Breast epithelium (tissue), 4 donors: ENCODE measurements around the gene PEX10. TPM values are rescaled to one million over a fixed set of nuclear protein-coding genes. Genes with fewer than 3 reads are reported as not detected.

Experiments
- DNase-seq, 2 donors: peaks; one replicate each; pipeline ENCODE4 v3.0.0-alpha.2; 2019; ENCODE audit warnings: low spot score in 2 of 2
- H3K27ac ChIP-seq, 2 donors: fragments of 200-600 bp; sonication (generic) in 1 of 2; one replicate each; pipeline ENCODE4 v1.5.1; 2016 to 2019; ENCODE audit warnings: mild to moderate bottlenecking in 1 of 2
- H3K27me3 ChIP-seq, 2 donors: fragments of 200-600 bp; sonication (generic) in 1 of 2; one replicate each; pipeline versions ENCODE4 v1.5.1 to v1.6.0; 2017 to 2019; ENCODE audit warnings: control low read depth in 1 of 2, mild to moderate bottlenecking in 1 of 2
- H3K36me3 ChIP-seq: fragments of 200-600 bp; one replicate; pipeline ENCODE4 v1.5.1; 2019
- H3K4me1 ChIP-seq, 2 donors: fragments of 200-600 bp; sonication (generic); one replicate each; pipeline ENCODE4 v1.5.1; 2016 to 2019; ENCODE audit warnings: control low read depth in 1 of 2
- H3K4me3 ChIP-seq, 3 donors: fragments of 200-600 bp; sonication (generic); 1 replicate in 2 of 3; 2 replicates in 1 of 3; pipeline ENCODE4 v1.5.1; 2016 to 2019; ENCODE audit warnings: mild to moderate bottlenecking in 3 of 3, moderate library complexity in 2 of 3
- H3K9me3 ChIP-seq, 2 donors: fragments of 200-600 bp; sonication (generic) in 1 of 2; one replicate each; pipeline ENCODE4 v1.5.1; 2016 to 2019; ENCODE audit warnings: control low read depth in 1 of 2
- POLR2A ChIP-seq: fragments of 450-650 bp; IDR thresholded peaks from one replicate; pipeline ENCODE4 v1.6.1; 2016; ENCODE audit warnings: antibody characterized with exemption, mild to moderate bottlenecking, moderate library complexity
- POLR2AphosphoS5 ChIP-seq, 3 donors: sonication (generic); formaldehyde crosslinking; IDR thresholded peaks; one replicate each; pipeline ENCODE4 v1.6.1; 2017; ENCODE audit warnings: antibody characterized with exemption in 3 of 3
- intact Hi-C: fragments of 100-400 bp; cut with DNase I; formaldehyde crosslinking; loops from one replicate; pipeline ENCODE4 v1.15.1; 2023; ENCODE audit warnings: low total_unique reads
- total RNA-seq, 3 donors: library from RNA; depleted of rRNA; stranded (reverse); fragments of >200 nt; gene quantifications; one replicate each; pipeline ENCODE4 v1.1.0, GENCODE V29; 2016
- TF ChIP-seq, protein P1 (sequence below), 3 donors: fragments of 450-650 bp; IDR thresholded peaks; one replicate each; pipeline ENCODE4 v1.5.1; 2016 to 2017; ENCODE audit warnings: antibody characterized with exemption in 3 of 3, mild to moderate bottlenecking in 3 of 3, moderate library complexity in 3 of 3

Gene PEX10
- total RNA-seq, 3 donors from 2014 or later, result 23.3 to 37.4 (median 24.1) TPM

DNA sequence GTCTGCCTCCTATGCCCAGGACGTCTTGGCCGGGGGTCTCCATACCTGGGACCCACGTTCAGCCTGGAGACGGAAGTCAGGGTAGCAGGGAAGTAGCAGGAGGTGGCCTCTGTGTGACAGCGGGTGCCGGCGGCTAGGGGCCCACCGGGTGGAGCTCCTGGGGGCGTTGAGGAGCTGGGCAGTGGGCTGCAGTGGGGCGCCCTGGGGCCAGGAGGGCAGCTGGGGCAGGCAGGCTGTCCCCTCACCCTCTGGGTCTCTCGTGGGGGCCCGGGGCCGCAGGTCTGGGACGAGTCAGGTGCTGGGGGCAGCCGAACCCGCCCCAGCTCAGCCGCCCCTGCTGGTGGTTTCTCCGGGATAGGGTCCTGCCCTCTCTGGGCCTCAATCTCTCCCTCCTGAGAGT lies 14.7 kb upstream of the PEX10 start:
- H3K4me1 ChIP-seq, result no peaks in the 10 kb centered on the region
- no peak for DNase-seq
- intact Hi-C loops, result no loop called here
- H3K36me3 ChIP-seq, result no peaks in the 10 kb centered on the region
- H3K27me3 ChIP-seq, result peaks cover 0 to 26% of the 10 kb centered on the region in 2 donors
- no peak overlapping the region for H3K27ac ChIP-seq
- TF ChIP-seq POLR2A (no peak), POLR2AphosphoS5 (IDR thresholded peaks at IDR 0.05) (no peak)
- TF ChIP-seq, protein P1, sequence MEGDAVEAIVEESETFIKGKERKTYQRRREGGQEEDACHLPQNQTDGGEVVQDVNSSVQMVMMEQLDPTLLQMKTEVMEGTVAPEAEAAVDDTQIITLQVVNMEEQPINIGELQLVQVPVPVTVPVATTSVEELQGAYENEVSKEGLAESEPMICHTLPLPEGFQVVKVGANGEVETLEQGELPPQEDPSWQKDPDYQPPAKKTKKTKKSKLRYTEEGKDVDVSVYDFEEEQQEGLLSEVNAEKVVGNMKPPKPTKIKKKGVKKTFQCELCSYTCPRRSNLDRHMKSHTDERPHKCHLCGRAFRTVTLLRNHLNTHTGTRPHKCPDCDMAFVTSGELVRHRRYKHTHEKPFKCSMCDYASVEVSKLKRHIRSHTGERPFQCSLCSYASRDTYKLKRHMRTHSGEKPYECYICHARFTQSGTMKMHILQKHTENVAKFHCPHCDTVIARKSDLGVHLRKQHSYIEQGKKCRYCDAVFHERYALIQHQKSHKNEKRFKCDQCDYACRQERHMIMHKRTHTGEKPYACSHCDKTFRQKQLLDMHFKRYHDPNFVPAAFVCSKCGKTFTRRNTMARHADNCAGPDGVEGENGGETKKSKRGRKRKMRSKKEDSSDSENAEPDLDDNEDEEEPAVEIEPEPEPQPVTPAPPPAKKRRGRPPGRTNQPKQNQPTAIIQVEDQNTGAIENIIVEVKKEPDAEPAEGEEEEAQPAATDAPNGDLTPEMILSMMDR (IDR thresholded peaks at IDR 0.05), result no peak
- peaks cover 0 to 18% of the 10 kb centered on the region in 2 donors for H3K9me3 ChIP-seq
- no peak overlapping the region for H3K4me3 ChIP-seq

DNA sequence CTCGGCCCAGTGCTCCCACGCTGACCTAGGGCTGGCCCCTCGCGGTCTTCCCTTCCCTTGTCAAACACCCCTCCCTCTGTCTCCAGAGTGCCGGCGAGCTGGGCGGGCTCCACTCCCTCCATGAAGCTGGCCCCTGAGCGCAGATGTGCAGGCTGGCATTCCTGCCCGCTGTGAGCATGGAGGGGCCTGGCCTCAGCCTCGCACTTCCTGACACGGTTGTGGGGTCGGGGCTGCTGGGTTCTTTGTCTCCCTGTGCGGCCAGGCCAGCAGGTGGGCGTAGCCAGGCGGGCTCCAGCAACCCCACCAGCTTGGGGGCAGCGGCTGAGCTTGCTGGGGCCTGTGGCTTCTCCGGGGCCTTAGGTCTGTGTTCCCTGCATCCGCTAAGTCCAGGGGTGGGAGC lies 14.2 kb upstream of the PEX10 start:
- H3K4me1 ChIP-seq, result no peaks in the 10 kb centered on the region
- intact Hi-C loops, result no loop called here
- peaks cover 0 to 18% of the 10 kb centered on the region in 2 donors for H3K9me3 ChIP-seq
- H3K27ac ChIP-seq, result no peak overlapping the region
- DNase-seq, result no peak
- no peak overlapping the region for H3K4me3 ChIP-seq
- H3K27me3 ChIP-seq, result peaks cover 0 to 23% of the 10 kb centered on the region in 2 donors
- H3K36me3 ChIP-seq, result no peaks in the 10 kb centered on the region
- TF ChIP-seq POLR2AphosphoS5 (IDR thresholded peaks at IDR 0.05), result no peak
- no peak for TF ChIP-seq POLR2A
- TF ChIP-seq, protein P1 (IDR thresholded peaks at IDR 0.05), result no peak

DNA sequence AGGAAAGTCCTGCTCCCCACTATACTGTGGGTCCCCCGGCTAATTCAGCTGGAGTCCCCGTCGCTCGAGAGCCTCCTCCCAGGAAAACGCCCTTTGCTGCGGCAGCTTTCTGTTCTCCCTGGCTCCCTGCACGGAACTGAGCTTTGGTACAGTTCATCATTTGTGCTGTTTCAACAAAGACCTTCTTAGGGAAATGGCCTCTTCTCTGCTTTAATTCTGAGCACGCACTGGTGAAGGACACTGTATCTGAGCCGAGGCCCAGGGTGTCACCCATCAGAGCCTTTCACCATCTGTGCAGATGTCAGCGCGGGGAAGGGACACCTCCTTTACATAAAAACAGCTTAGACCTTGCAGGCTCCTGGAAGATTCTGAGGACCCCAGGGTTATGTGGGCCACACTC lies 13.5 kb upstream of the PEX10 start:
- H3K4me1 ChIP-seq, result no peaks in the 10 kb centered on the region
- no peak for TF ChIP-seq POLR2A
- TF ChIP-seq, protein P1 (IDR thresholded peaks at IDR 0.05), result no peak
- no peak for TF ChIP-seq POLR2AphosphoS5 (IDR thresholded peaks at IDR 0.05)
- H3K27ac ChIP-seq, result no peak overlapping the region
- no peak overlapping the region for H3K4me3 ChIP-seq
- intact Hi-C loops, result no loop called here
- H3K36me3 ChIP-seq, result no peaks in the 10 kb centered on the region
- H3K9me3 ChIP-seq, result peaks cover 0 to 18% of the 10 kb centered on the region in 2 donors
- DNase-seq, result no peak
- peaks cover 0 to 18% of the 10 kb centered on the region in 2 donors for H3K27me3 ChIP-seq

DNA sequence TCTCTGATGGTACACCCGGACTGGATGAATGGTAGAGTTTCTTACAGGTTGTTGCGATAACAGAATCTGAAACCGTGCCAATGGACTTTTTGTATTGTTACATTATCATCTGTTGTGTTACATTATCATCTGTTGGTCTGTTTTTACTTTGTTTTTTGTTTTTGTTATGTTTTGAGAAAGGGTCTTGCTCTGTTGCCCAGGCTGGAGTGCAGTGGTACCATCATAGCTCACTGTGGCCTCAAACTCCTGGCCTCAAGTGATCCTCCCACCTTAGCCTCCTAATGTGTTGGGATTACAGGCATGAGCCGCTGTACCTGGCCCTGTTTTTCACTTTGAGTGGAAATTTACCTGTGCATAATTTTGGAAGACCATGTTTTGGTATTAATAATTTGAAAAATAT lies 10.2 kb upstream of the PEX10 start:
- Histone ChIP-seq H3K9me3 (peaks cover 0 to 7% of the 10 kb centered on the region in 2 donors), H3K4me1 (no peaks in the 10 kb centered on the region), H3K4me3 (no peak overlapping the region), H3K27me3 (peaks cover 0 to 31% of the 10 kb centered on the region in 2 donors), H3K36me3 (no peaks in the 10 kb centered on the region), H3K27ac (no peak overlapping the region)
- TF ChIP-seq, protein P1 (IDR thresholded peaks at IDR 0.05), result no peak
- no peak for DNase-seq
- intact Hi-C loops, result no loop called here

DNA sequence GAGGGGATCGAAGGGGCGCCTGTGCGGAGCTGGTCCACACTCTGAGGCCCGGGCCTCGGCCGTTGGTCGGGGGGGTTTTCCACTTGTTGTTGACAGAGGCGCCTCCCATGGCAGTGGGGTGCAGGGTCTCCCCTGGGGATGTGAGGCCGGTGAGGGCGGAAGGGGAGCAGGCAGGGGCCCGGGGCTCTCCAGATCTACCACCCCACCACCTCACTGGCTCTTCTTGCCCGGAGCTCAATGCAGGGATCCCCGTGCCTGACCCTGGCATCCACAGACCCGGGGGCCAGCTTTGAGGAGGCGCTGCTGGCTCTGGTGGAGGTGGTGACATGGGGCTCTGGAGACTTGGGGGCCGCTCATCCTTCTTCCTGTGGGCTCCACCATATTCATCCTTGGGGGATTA lies 7.1 kb upstream of the PEX10 start:
- H3K4me1 ChIP-seq, result no peaks in the 10 kb centered on the region
- H3K4me3 ChIP-seq, result no peak overlapping the region
- TF ChIP-seq POLR2A, result no peak
- no peak for TF ChIP-seq POLR2AphosphoS5 (IDR thresholded peaks at IDR 0.05)
- TF ChIP-seq, protein P1 (IDR thresholded peaks at IDR 0.05), result no peak
- peaks cover 0 to 7% of the 10 kb centered on the region in 2 donors for H3K9me3 ChIP-seq
- H3K27me3 ChIP-seq, result peaks cover 0 to 36% of the 10 kb centered on the region in 2 donors
- DNase-seq, result no peak
- intact Hi-C loops, result no loop called here
- H3K27ac ChIP-seq, result no peak overlapping the region
- no peaks in the 10 kb centered on the region for H3K36me3 ChIP-seq
